ENCODE data around the gene RNF224.
A peak's percentile ranks its signal among the peaks of the same experiment; 100 is the strongest.

The RNF224 gene

DNA sequence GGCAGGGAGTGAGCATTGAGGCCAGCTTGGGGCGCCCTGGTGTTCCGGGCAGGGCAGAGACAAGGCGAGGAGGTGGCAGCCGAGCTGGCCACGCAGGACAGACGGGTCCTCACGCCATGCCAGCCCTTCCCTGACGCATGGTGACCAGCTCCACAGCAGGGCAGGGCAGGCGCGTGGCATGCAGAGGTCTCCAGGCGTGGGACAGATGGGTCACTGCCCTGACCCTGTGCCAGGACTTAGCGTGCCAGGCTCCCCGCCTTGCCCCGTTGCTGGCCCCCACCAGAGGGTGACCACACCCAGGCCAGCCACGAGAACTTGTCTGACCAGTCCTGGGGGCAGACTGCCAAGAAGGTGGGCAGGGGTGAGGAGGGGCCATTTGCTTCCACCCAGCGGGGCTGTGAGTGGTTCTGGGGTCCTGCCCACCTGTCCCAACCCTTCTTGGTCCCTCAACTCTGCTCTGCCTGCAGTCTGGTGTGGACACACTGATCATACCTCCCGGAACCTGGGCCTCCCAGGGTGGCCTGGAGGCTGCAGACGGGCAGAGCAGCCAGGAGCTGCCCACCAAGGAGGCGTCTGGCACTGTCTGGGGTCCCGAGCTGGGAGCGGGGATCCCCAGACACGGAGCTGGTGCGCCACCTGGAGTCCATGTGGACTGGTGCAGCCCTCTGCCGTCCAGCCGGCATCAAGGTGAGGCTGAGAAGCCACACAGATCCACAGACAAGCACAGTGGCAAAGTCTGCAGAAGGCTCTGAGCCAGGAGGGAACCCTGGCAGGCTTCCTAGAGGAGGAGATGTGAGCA is at the start of gene RNF224:
Gene RNF224, plus strand, starts transcription at position 449 of the 799 bp plus-strand sequence. CDS start 834 bp downstream, outside the sequence.
- Histone ChIP-seq H3K27ac (ENCODE audit: low read depth, low read length) (no peak within 1 kb of the TSS), H3K36me3 (ENCODE audit: control insufficient read depth, insufficient read depth, low read length) (no peaks in the 10 kb centered on the region), H3K4me1 (ENCODE audit: control insufficient read depth, insufficient read depth, low read length) (peaks cover 8% of the 10 kb centered on the region), H3K27me3 (ENCODE audit: control insufficient read depth, insufficient read depth, low read length) (peaks cover 25% of the 10 kb centered on the region), H3K9ac (ENCODE audit: low read length) (no peak within 1 kb of the TSS), H3K4me3 (ENCODE audit: low read length) (no peak within 1 kb of the TSS)

DNA sequence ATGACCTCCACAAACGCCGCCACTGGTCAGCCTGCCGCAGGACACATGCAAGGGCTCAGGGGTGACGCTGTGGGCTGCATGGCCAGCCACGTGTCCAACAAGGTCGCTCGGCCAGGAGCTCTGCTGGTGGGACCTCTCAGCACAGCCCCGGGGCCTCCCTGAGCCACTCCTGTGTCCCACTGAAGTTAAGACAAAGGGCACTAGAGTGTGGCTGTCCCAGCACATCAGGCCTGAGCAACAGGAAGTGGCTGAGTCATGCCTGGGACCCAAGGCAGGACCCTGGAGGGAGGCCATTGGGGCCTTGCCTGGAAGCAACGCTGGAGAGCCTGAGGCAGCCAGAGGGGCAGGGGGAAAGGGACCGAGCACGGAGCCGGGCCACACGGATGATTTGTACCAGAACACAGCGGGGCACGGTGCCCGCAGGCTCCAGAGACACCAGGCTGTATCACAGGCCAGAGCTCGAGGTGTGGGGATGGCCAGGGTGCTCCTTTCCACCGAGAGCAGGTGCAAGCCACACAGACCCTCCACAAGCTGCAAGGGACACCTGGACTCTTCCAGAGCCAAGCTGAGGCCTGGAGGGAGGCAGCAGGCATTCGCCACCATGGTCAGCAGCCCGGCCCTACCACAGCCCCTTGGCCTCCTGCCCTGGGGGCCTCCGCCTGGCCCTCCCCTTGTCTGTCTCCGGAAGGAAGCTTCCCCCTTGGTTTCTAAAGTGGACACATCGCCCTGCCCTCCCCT is 48.9 kb upstream of the RNF224 start:
- no peak overlapping the region for H3K27ac ChIP-seq (ENCODE audit: low read depth, low read length)
- peaks cover 4% of the 10 kb centered on the region for H3K27me3 ChIP-seq (ENCODE audit: control insufficient read depth, insufficient read depth, low read length)
- H3K4me3 ChIP-seq (ENCODE audit: low read length) = no peak overlapping the region
- no peaks in the 10 kb centered on the region for H3K4me1 ChIP-seq (ENCODE audit: control insufficient read depth, insufficient read depth, low read length)
- H3K9ac ChIP-seq (ENCODE audit: low read length) = no peak overlapping the region
- peaks cover 27% of the 10 kb centered on the region for H3K36me3 ChIP-seq (ENCODE audit: control insufficient read depth, insufficient read depth, low read length)

- no peak overlapping the region for H3K27ac ChIP-seq (ENCODE audit: low read depth, low read length)
- H3K36me3 ChIP-seq (ENCODE audit: control insufficient read depth, insufficient read depth, low read length) = peaks cover 33% of the 10 kb centered on the region
- no peaks in the 10 kb centered on the region for H3K27me3 ChIP-seq (ENCODE audit: control insufficient read depth, insufficient read depth, low read length)
- H3K9ac ChIP-seq (ENCODE audit: low read length) = no peak overlapping the region
- no peak overlapping the region for H3K4me3 ChIP-seq (ENCODE audit: low read length)
- H3K4me1 ChIP-seq (ENCODE audit: control insufficient read depth, insufficient read depth, low read length) = no peaks in the 10 kb centered on the region
These were observed 48.2 kb upstream of the RNF224 start for GRCh38 chr9:137178939-137179630.

DNA sequence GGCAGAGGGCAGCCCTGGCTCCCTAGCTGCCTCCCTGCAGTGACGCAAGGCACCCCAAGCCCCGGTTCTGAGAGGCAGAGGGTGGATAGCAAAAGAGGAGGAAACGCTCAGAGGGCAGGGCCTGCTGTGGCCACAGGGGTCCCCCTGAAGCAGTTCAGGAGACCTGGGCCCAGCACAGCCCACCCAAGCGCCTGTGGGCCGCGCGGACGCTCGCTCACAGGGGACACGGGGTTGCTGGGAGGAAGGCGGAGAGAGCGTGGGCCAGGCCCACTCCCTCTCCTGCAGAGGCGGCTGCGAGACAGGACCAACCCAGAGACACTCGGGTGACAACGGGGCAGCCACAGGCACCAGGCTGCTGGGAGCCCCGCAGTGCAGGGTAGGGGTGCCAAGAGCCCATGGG is 47.5 kb upstream of the RNF224 start:
- Histone ChIP-seq H3K4me3 (ENCODE audit: low read length) (no peak overlapping the region), H3K27me3 (ENCODE audit: control insufficient read depth, insufficient read depth, low read length) (no peaks in the 10 kb centered on the region), H3K4me1 (ENCODE audit: control insufficient read depth, insufficient read depth, low read length) (no peaks in the 10 kb centered on the region), H3K36me3 (ENCODE audit: control insufficient read depth, insufficient read depth, low read length) (peaks cover 33% of the 10 kb centered on the region), H3K27ac (ENCODE audit: low read depth, low read length) (no peak overlapping the region), H3K9ac (ENCODE audit: low read length) (no peak overlapping the region)

- Histone ChIP-seq H3K27me3 (ENCODE audit: control insufficient read depth, insufficient read depth, low read length) (no peaks in the 10 kb centered on the region), H3K9ac (ENCODE audit: low read length) (no peak overlapping the region), H3K36me3 (ENCODE audit: control insufficient read depth, insufficient read depth, low read length) (peaks cover 33% of the 10 kb centered on the region), H3K27ac (ENCODE audit: low read depth, low read length) (no peak overlapping the region), H3K4me1 (ENCODE audit: control insufficient read depth, insufficient read depth, low read length) (no peaks in the 10 kb centered on the region), H3K4me3 (ENCODE audit: low read length) (no peak overlapping the region)
These were observed 46.8 kb upstream of the RNF224 start for GRCh38 chr9:137180491-137180890.

DNA sequence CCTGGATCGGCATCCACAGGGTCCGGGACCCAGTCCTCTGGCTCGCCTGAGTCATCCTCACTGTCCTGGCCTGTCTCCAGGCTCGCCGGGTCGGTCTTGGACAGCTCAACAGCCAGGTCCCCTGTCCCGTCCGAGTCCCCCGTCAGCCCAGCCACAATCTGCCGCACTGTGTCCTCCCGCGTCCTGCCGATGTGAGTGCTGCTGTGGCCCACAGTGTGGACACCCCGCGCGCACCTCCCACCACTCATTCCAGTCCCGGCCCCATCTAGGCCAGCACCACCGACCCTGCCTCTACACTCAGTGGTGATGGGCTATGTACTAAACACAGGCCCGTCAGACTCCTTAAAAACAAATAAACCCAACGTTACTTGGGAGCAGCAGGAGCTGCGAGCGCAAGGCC is 45.6 kb upstream of the RNF224 start:
- Histone ChIP-seq H3K36me3 (ENCODE audit: control insufficient read depth, insufficient read depth, low read length) (peaks cover 38% of the 10 kb centered on the region), H3K27me3 (ENCODE audit: control insufficient read depth, insufficient read depth, low read length) (no peaks in the 10 kb centered on the region), H3K4me3 (ENCODE audit: low read length) (no peak overlapping the region), H3K4me1 (ENCODE audit: control insufficient read depth, insufficient read depth, low read length) (peaks cover 2% of the 10 kb centered on the region), H3K27ac (ENCODE audit: low read depth, low read length) (no peak overlapping the region), H3K9ac (ENCODE audit: low read length) (no peak overlapping the region)

GRCh38 chr9:137182836-137183235 is 44.5 kb upstream of the RNF224 start:
- no peak overlapping the region for H3K27ac ChIP-seq (ENCODE audit: low read depth, low read length)
- H3K4me1 ChIP-seq (ENCODE audit: control insufficient read depth, insufficient read depth, low read length) = peaks cover 14% of the 10 kb centered on the region
- peaks cover 38% of the 10 kb centered on the region for H3K36me3 ChIP-seq (ENCODE audit: control insufficient read depth, insufficient read depth, low read length)
- H3K9ac ChIP-seq (ENCODE audit: low read length) = no peak overlapping the region
- no peaks in the 10 kb centered on the region for H3K27me3 ChIP-seq (ENCODE audit: control insufficient read depth, insufficient read depth, low read length)
- H3K4me3 ChIP-seq (ENCODE audit: low read length) = no peak overlapping the region

- no peaks in the 10 kb centered on the region for H3K27me3 ChIP-seq (ENCODE audit: control insufficient read depth, insufficient read depth, low read length)
- H3K36me3 ChIP-seq (ENCODE audit: control insufficient read depth, insufficient read depth, low read length) = peaks cover 32% of the 10 kb centered on the region
- no peak overlapping the region for H3K9ac ChIP-seq (ENCODE audit: low read length)
- no peak overlapping the region for H3K27ac ChIP-seq (ENCODE audit: low read depth, low read length)
- peaks cover 14% of the 10 kb centered on the region for H3K4me1 ChIP-seq (ENCODE audit: control insufficient read depth, insufficient read depth, low read length)
- H3K4me3 ChIP-seq (ENCODE audit: low read length) = no peak overlapping the region
These were observed 43.2 kb upstream of the RNF224 start for GRCh38 chr9:137183980-137184595.

DNA sequence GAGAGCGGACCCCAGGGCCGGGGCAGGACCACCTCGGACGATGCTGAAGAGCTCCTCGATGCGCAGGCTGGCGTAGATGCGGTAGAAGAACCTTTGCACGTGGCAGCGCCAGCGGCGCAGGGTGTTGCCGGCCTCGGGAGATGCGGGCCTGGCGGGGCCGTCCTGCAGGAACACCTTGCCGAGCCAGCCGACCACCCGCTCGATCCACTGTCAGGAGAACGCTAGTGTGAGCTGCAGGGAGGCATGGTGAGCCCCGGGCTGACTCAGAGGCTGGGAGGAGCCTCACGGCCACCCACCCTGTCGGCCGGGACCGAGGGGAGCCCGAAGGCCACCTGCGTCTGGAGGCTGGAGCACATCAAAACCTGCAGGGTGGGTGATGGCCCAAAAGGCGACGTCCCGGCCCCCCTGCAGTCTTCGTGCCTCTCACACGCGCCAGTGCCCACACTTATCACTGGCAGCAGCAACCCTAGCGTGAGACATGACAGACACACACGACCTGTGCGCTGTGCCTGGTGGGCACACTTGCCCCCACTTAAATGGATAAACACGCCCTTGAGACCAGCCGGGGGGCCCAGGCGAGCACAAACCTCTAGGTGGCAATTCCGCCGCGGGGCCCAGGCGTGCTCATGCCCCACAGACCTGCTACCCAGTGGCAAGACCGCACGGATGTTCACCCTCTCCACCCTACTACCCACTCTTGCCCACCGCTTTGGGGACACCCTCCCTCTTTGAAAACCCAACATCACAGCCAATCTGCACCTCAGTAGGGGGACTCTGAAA is 42.2 kb upstream of the RNF224 start:
- Histone ChIP-seq H3K27ac (ENCODE audit: low read depth, low read length) (no peak overlapping the region), H3K4me3 (ENCODE audit: low read length) (no peak overlapping the region), H3K9ac (ENCODE audit: low read length) (no peak overlapping the region), H3K36me3 (ENCODE audit: control insufficient read depth, insufficient read depth, low read length) (peaks cover 32% of the 10 kb centered on the region), H3K27me3 (ENCODE audit: control insufficient read depth, insufficient read depth, low read length) (no peaks in the 10 kb centered on the region), H3K4me1 (ENCODE audit: control insufficient read depth, insufficient read depth, low read length) (peaks cover 24% of the 10 kb centered on the region)

DNA sequence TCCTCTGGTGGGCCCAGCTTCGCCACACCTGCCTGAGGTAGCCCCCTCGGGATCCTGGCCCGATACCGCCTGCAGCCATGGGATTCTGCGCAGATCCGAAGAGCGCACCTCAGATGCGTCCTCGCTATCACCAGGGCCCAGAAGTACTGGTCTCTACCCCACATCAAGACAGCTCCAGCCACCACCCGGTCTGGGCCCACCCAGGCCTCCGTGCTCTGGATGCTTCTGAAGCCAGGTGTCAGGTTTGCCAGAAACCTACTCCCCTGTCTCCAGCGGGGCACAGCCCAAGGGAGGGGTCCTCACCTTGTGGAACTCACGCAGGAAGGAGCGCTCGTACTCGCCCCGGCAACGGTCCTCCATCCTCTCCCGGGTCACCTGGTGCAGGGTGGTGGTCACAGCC is 41.4 kb upstream of the RNF224 start:
- peaks cover 30% of the 10 kb centered on the region for H3K36me3 ChIP-seq (ENCODE audit: control insufficient read depth, insufficient read depth, low read length)

GRCh38 chr9:137186385-137186784 is 40.9 kb upstream of the RNF224 start:
- Histone ChIP-seq H3K9ac (ENCODE audit: low read length) (no peak overlapping the region), H3K36me3 (ENCODE audit: control insufficient read depth, insufficient read depth, low read length) (peaks cover 34% of the 10 kb centered on the region), H3K4me1 (ENCODE audit: control insufficient read depth, insufficient read depth, low read length) (peaks cover 24% of the 10 kb centered on the region), H3K27me3 (ENCODE audit: control insufficient read depth, insufficient read depth, low read length) (no peaks in the 10 kb centered on the region), H3K27ac (ENCODE audit: low read depth, low read length) (no peak overlapping the region), H3K4me3 (ENCODE audit: low read length) (peak overlapping the region; percentile 20)

More for the DNA sequence above, 41.4 kb upstream of the RNF224 start:
- Histone ChIP-seq H3K4me1 (ENCODE audit: control insufficient read depth, insufficient read depth, low read length) (peaks cover 24% of the 10 kb centered on the region), H3K27me3 (ENCODE audit: control insufficient read depth, insufficient read depth, low read length) (no peaks in the 10 kb centered on the region), H3K4me3 (ENCODE audit: low read length) (no peak overlapping the region), H3K27ac (ENCODE audit: low read depth, low read length) (no peak overlapping the region), H3K9ac (ENCODE audit: low read length) (no peak overlapping the region)

Data from rectal smooth muscle tissue (tissue), 1 donor.